Activated T-helper 1 cell treated with anti-CD3 and anti-CD28 coated beads, Interleukin-12 subunit alpha, Interleukin-12 subunit beta, Interleukin-2, Interleukin-4 antibody, amounts not matched to agents 30 ng/mL and 10 ng/mL and 1 ng/mL, durations not matched to agents 14 hours and 24 hours and 36 hours (primary cell): Measurements from ENCODE around the gene ELP6. TPM values are rescaled to one million over a fixed set of nuclear protein-coding genes. Genes with fewer than 3 reads are reported as not detected.
"Not testable (repeated sequence)": the region's sequence is repeated elsewhere in the genome, so short reads cannot be mapped to it uniquely, and the experiment has no call there.

ENCODE experiments used
- DNase-seq: peaks from one replicate; pipeline ENCODE4 v3.0.0; 2021; ENCODE audit warnings: low spot score
- H3K27ac Mint-ChIP-seq: one replicate; pipeline ENCODE4 v1.8.0; 2021; ENCODE audit warnings: mild to moderate bottlenecking, mixed read lengths
- H3K27me3 Mint-ChIP-seq: one replicate; pipeline ENCODE4 v1.8.0; 2022; ENCODE audit warnings: mild to moderate bottlenecking, moderate library complexity, mixed read lengths; ENCODE audit not compliant: insufficient read depth
- H3K36me3 Mint-ChIP-seq: one replicate; pipeline ENCODE4 v1.8.0; 2021; ENCODE audit warnings: low read depth, mixed read lengths
- H3K4me1 Mint-ChIP-seq: one replicate; pipeline ENCODE4 v1.8.0; 2021; ENCODE audit warnings: low read depth, mixed read lengths
- H3K4me3 Mint-ChIP-seq: one replicate; pipeline ENCODE4 v1.8.0; 2021; ENCODE audit warnings: mild to moderate bottlenecking, moderate library complexity, mixed read lengths
- H3K9me3 Mint-ChIP-seq: one replicate; pipeline ENCODE4 v1.8.0; 2021; ENCODE audit warnings: mixed read lengths
- intact Hi-C: fragments of 100-400 bp; cut with micrococcal nuclease; formaldehyde crosslinking; loops from one replicate; pipeline ENCODE4 v1.15.1; 2024
- total RNA-seq: library from RNA; stranded (reverse); gene quantifications from 2 replicates; pipeline ENCODE4 v1.2.3, GENCODE V29; 2022

The ELP6 gene
- total RNA-seq, 1 donor from 2014 or later, result 44.7 TPM

GRCh38 chr3:47475029-47475569, 38.4 kb downstream of the ELP6 start:
- Mint-ChIP-seq H3K9me3 (no peaks in the 10 kb centered on the region), H3K4me1 (peaks cover 26% of the 10 kb centered on the region), H3K4me3 (peak overlapping the region; percentile 92), H3K36me3 (peaks cover 5% of the 10 kb centered on the region), H3K27ac (peak overlapping the region; percentile 77), H3K27me3 (no peaks in the 10 kb centered on the region)
- no peak for DNase-seq
- intact Hi-C loops, result loop anchor here (1.0 kb wide), 6 partner anchors 9 to 307 kb away; partner anchors contain the start of genes ELP6, KIF9 and KLHL18

DNA sequence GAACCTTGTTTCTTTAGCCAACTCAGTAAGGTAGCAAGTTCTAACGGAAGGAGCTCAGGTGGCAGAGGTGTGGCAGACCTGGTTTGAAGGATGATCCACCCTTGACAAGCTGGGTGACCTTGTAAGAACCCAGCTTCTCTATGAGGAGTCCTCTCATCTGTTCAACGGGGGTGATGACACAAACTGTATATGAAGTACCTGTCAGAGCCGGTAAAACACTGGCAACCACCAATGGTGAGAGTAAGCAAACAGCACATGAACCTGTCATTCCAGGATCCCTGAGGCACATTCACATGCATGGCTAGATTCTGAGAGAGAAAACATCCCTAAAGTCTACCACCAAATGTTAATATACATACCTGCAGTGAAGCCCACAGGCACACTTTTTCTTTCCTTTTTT, 40.1 kb downstream of the ELP6 start:
- intact Hi-C loops, result no loop called here
- peaks cover 26% of the 10 kb centered on the region for H3K4me1 Mint-ChIP-seq
- no peaks in the 10 kb centered on the region for H3K9me3 Mint-ChIP-seq
- H3K27ac Mint-ChIP-seq, result no peak overlapping the region
- DNase-seq, result no peak
- H3K36me3 Mint-ChIP-seq, result peaks cover 9% of the 10 kb centered on the region
- no peaks in the 10 kb centered on the region for H3K27me3 Mint-ChIP-seq
- H3K4me3 Mint-ChIP-seq, result peak overlapping the region; percentile 75

- no peak for DNase-seq
- intact Hi-C loops, result no loop called here
- no peak overlapping the region for H3K27ac Mint-ChIP-seq
- peaks cover 5% of the 10 kb centered on the region for H3K9me3 Mint-ChIP-seq
- H3K27me3 Mint-ChIP-seq, result no peaks in the 10 kb centered on the region
- peaks cover 24% of the 10 kb centered on the region for H3K36me3 Mint-ChIP-seq
- H3K4me3 Mint-ChIP-seq, result no peak overlapping the region
- peaks cover 26% of the 10 kb centered on the region for H3K4me1 Mint-ChIP-seq
These were observed 43.9 kb downstream of the ELP6 start for GRCh38 chr3:47469616-47470015.

DNA sequence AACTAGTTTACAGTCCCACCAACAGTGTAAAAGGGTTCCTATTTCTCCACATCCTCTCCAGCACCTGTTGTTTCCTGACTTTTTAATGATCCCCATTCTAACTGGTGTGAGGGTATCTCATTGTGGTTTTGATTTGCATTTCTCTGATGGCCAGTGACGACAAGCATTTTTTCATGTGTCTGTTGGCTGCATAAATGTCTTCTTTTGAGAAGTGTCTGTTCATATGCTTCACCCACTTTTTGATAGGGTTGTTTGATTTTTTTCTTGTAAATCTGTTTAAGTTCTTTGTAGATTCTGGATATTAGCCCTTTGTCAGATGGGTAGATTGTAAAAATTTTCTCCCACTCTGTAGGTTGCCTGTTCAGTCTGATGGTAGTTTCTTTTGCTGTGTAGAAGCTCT, 45.2 kb downstream of the ELP6 start:
- Mint-ChIP-seq H3K36me3 (peaks cover 28% of the 10 kb centered on the region), H3K4me1 (peaks cover 17% of the 10 kb centered on the region)
- H3K27ac Mint-ChIP-seq, intact Hi-C loops, H3K4me3 Mint-ChIP-seq, H3K27me3 Mint-ChIP-seq, DNase-seq, H3K9me3 Mint-ChIP-seq: not testable (repeated sequence)

DNA sequence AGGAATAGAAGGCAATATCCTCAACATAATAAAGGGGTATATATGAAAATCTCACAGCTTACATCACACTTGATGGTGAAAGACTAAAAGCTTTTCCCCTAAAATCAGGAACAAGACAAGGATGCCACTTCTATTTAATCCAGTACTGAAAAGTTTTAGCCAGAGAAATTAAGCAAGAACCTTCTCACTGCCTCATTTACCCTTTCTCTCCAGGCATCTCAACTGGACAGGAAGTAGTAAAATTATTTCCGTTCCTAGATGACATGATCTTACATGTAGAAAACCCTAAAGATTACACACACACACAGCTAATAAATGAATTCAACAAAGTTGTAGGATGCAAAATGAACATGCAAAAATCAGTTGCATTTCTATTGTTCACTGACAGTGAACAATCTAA, 48.9 kb downstream of the ELP6 start:
- H3K27ac Mint-ChIP-seq, result no peak overlapping the region
- no peaks in the 10 kb centered on the region for H3K27me3 Mint-ChIP-seq
- peaks cover 21% of the 10 kb centered on the region for H3K4me1 Mint-ChIP-seq
- peaks cover 8% of the 10 kb centered on the region for H3K9me3 Mint-ChIP-seq
- DNase-seq, result no peak
- intact Hi-C loops, result no loop called here
- H3K36me3 Mint-ChIP-seq, result peaks cover 27% of the 10 kb centered on the region
- H3K4me3 Mint-ChIP-seq, result no peak overlapping the region

DNA sequence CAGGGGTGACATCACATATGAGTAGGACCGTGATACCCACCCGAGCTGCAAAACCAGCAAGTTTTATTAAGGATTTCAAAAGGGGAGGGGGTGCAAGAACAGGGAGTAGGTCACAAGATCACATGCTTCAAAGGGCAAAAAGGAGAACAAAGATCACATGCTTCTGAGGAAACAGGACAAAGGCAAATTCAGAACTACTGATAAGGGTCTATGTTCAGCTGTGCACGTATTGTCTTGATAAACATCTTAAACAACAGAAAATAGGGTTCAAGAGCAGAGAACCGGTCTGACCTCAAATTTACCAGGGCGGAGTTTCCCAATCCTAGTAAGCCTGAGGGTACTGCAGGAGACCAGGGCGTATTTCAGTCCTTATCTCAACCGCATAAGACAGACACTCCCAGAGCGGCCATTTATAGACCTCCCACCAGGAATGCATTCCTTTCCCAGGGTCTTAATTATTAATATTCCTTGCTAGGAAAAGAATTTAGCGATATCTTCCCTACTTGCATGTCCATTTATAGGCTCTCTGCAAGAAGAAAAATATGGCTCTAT, 53.9 kb downstream of the ELP6 start:
- H3K4me3 Mint-ChIP-seq, H3K36me3 Mint-ChIP-seq, H3K27me3 Mint-ChIP-seq, H3K9me3 Mint-ChIP-seq, intact Hi-C loops, DNase-seq, H3K27ac Mint-ChIP-seq, H3K4me1 Mint-ChIP-seq: not testable (repeated sequence)

GRCh38 chr3:47456984-47457383, 56.5 kb downstream of the ELP6 start:
- Mint-ChIP-seq H3K4me3 (no peak overlapping the region), H3K27ac (no peak overlapping the region), H3K9me3 (peaks cover 6% of the 10 kb centered on the region), H3K27me3 (no peaks in the 10 kb centered on the region), H3K36me3 (peaks cover 5% of the 10 kb centered on the region), H3K4me1 (no peaks in the 10 kb centered on the region)
- intact Hi-C loops, result no loop called here
- DNase-seq, result no peak

- no peak overlapping the region for H3K27ac Mint-ChIP-seq
These were observed 57.6 kb downstream of the ELP6 start for GRCh38 chr3:47455806-47456452.

GRCh38 chr3:47452453-47453215, 60.9 kb downstream of the ELP6 start:
- no peak for DNase-seq
- Mint-ChIP-seq H3K4me1 (no peaks in the 10 kb centered on the region), H3K9me3 (peaks cover 10% of the 10 kb centered on the region), H3K27me3 (no peaks in the 10 kb centered on the region), H3K36me3 (peaks cover 8% of the 10 kb centered on the region), H3K4me3 (no peak overlapping the region), H3K27ac (no peak overlapping the region)
- intact Hi-C loops, result no loop called here

More at GRCh38 chr3:47455806-47456452, 57.6 kb downstream of the ELP6 start:
- peaks cover 5% of the 10 kb centered on the region for H3K36me3 Mint-ChIP-seq
- H3K4me1 Mint-ChIP-seq, result no peaks in the 10 kb centered on the region
- H3K27me3 Mint-ChIP-seq, result no peaks in the 10 kb centered on the region
- intact Hi-C loops, result no loop called here
- DNase-seq, result no peak
- H3K9me3 Mint-ChIP-seq, result peaks cover 6% of the 10 kb centered on the region
- no peak overlapping the region for H3K4me3 Mint-ChIP-seq

Other genes with a start within 250 kb of the ELP6 start
- 3.3 and 3.4 TPM in 2 replicates for gene KIF9, start 230.9 kb downstream of the ELP6 start, total RNA-seq
- gene KLHL18, start 230.8 kb downstream of the ELP6 start, total RNA-seq, result 48.3 and 48.7 TPM in 2 replicates
- gene PTPN23, start 132.7 kb downstream of the ELP6 start, total RNA-seq, result 33.7 and 35.1 TPM in 2 replicates
- gene SCAP, start 37.8 kb downstream of the ELP6 start, total RNA-seq, result 86.3 and 91.2 TPM in 2 replicates
- 1.4 and 1.7 TPM in 2 replicates for gene CSPG5, start 65.2 kb upstream of the ELP6 start, total RNA-seq